DND-41 (cell line): ENCODE data around the gene CAPN12.

Experiments used
- ATAC-seq: fragments of 200-7000 bp; cut with Tn5 transposase; 3 replicates; pipeline ENCODE4 v1.9.1; 2021; ENCODE audit warnings: low read depth; ENCODE audit not compliant: insufficient read depth
- DNase-seq: peaks from one replicate; pipeline ENCODE4 v3.0.0-alpha.2; 2020
- H2AFZ ChIP-seq: 2 replicates; pipeline ENCODE4 v1.6.0; 2012; ENCODE audit warnings: low read depth, low read length
- H3K27ac ChIP-seq: 2 replicates; pipeline ENCODE4 v1.5.1; 2012; ENCODE audit warnings: low read length, inconsistent platforms
- H3K27me3 ChIP-seq: fragments of 200-600 bp; sonication (generic); 2 replicates; pipeline ENCODE4 v1.6.0; 2012; ENCODE audit warnings: low read length, mild to moderate bottlenecking, inconsistent platforms; ENCODE audit not compliant: insufficient read depth, poor library complexity
- H3K36me3 ChIP-seq: 2 replicates; pipeline ENCODE4 v1.5.1; 2012; ENCODE audit warnings: low read length, inconsistent platforms; ENCODE audit not compliant: insufficient read depth
- H3K4me1 ChIP-seq: 2 replicates; pipeline ENCODE4 v1.5.1; 2012; ENCODE audit warnings: mild to moderate bottlenecking, low read length; ENCODE audit not compliant: insufficient read depth
- H3K4me2 ChIP-seq: 2 replicates; pipeline ENCODE4 v1.6.0; 2012; ENCODE audit warnings: mild to moderate bottlenecking, moderate library complexity, low read length, inconsistent platforms; ENCODE audit not compliant: insufficient read depth
- H3K4me3 ChIP-seq, 2 experiments: fragments of 200-600 bp in 1 of 2; shearing (Covaris generic) in 1 of 2; 2 replicates each; pipeline ENCODE4 v1.5.1; 2012 to 2016; ENCODE audit warnings: inconsistent platforms in 2 of 2, low read length in 2 of 2, mild to moderate bottlenecking in 2 of 2, low read depth in 1 of 2, moderate library complexity in 1 of 2
- H3K79me2 ChIP-seq: 2 replicates; pipeline ENCODE4 v1.6.0; 2012; ENCODE audit warnings: low read length, inconsistent platforms; ENCODE audit not compliant: insufficient read depth
- H3K9ac ChIP-seq: 2 replicates; pipeline ENCODE4 v1.6.0; 2012; ENCODE audit warnings: low read depth, mild to moderate bottlenecking, inconsistent platforms, low read length, moderate library complexity
- H3K9me3 ChIP-seq: 2 replicates; pipeline ENCODE4 v1.5.1; 2012; ENCODE audit warnings: low read length, moderate library complexity, mild to moderate bottlenecking, inconsistent platforms; ENCODE audit not compliant: insufficient read depth, severe bottlenecking
- H4K20me1 ChIP-seq: 2 replicates; pipeline ENCODE4 v1.6.0; 2012; ENCODE audit warnings: low read length; ENCODE audit not compliant: insufficient read depth
- CTCF ChIP-seq: IDR thresholded peaks from 2 replicates; pipeline ENCODE4 v1.5.1; 2012; ENCODE audit warnings: borderline replicate concordance, low read length, moderate library complexity, mild to moderate bottlenecking; ENCODE audit not compliant: poor library complexity, severe bottlenecking; ENCODE audit errors: extremely low read depth
- EZH2 ChIP-seq: IDR thresholded peaks from 3 replicates; pipeline ENCODE4 v1.6.1; 2012; ENCODE audit warnings: borderline replicate concordance, low read depth, mild to moderate bottlenecking, moderate library complexity, low read length, inconsistent platforms; ENCODE audit not compliant: severe bottlenecking

The CAPN12 gene

GRCh38 chr19:38684078-38684861 lies 60.0 kb downstream of the CAPN12 start:
- Histone ChIP-seq H3K36me3 (peaks cover 9% of the 10 kb centered on the region), H3K27me3 (no peaks in the 10 kb centered on the region), H3K4me2 (no peak overlapping the region), H3K4me1 (peaks cover 24% of the 10 kb centered on the region), H3K9ac (no peak overlapping the region), H3K79me2 (peaks cover 96% of the 10 kb centered on the region), H4K20me1 (peaks cover 79% of the 10 kb centered on the region), H3K27ac (no peak overlapping the region), H3K4me3 (no peak overlapping the region), H2AFZ (no peak overlapping the region), H3K9me3 (no peaks in the 10 kb centered on the region)
- no peak for TF ChIP-seq EZH2
- TF ChIP-seq CTCF, result no peak
- ATAC-seq (no peak), DNase-seq (no peak)

GRCh38 chr19:38683393-38684077 lies 60.7 kb downstream of the CAPN12 start:
- H3K9me3 ChIP-seq, result no peaks in the 10 kb centered on the region
- H3K36me3 ChIP-seq, result peaks cover 12% of the 10 kb centered on the region
- H3K79me2 ChIP-seq, result peaks cover 96% of the 10 kb centered on the region
- H3K27me3 ChIP-seq, result no peaks in the 10 kb centered on the region
- DNase-seq, result peak; percentile 10
- no peak overlapping the region for H3K9ac ChIP-seq
- TF ChIP-seq CTCF (no peak), EZH2 (no peak)
- peaks cover 87% of the 10 kb centered on the region for H4K20me1 ChIP-seq
- peaks cover 26% of the 10 kb centered on the region for H3K4me1 ChIP-seq
- H3K4me3 ChIP-seq, result no peak overlapping the region
- no peak overlapping the region for H2AFZ ChIP-seq
- H3K4me2 ChIP-seq, result no peak overlapping the region
- H3K27ac ChIP-seq, result no peak overlapping the region
- no peak for ATAC-seq

- no peak overlapping the region for H2AFZ ChIP-seq
- peaks cover 26% of the 10 kb centered on the region for H3K4me1 ChIP-seq
- peaks cover 92% of the 10 kb centered on the region for H4K20me1 ChIP-seq
- no peak for ATAC-seq
- no peak overlapping the region for H3K9ac ChIP-seq
- H3K27ac ChIP-seq, result no peak overlapping the region
- no peaks in the 10 kb centered on the region for H3K9me3 ChIP-seq
- TF ChIP-seq CTCF, result no peak
- TF ChIP-seq EZH2, result no peak
- H3K36me3 ChIP-seq, result peaks cover 12% of the 10 kb centered on the region
- H3K27me3 ChIP-seq, result no peaks in the 10 kb centered on the region
- peaks cover 96% of the 10 kb centered on the region for H3K79me2 ChIP-seq
- no peak overlapping the region for H3K4me2 ChIP-seq
- H3K4me3 ChIP-seq, result no peak overlapping the region
- no peak for DNase-seq
These were observed 61.3 kb downstream of the CAPN12 start for GRCh38 chr19:38682872-38683392.
